Measurements from ENCODE around the gene LRRK1.

Gene LRRK1

DNA sequence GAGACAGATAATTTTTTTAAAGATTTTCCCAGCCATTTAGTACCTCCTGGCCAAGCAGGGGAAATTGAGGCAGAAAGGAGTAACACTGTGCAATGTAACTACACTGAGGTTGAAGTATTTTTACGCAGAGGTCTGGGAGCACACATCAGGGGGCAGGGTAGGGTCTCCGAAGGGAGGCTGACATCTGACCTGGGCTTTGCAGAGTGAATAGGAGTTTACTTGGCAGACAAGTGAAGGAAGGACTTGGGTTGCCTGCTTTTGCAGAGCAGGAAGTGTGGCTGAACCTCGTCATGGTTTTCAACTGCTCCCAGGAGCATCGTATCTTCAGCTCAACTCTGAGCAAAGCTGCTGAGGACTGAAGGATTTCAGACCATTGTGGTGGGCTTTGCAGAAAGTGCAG, 66.2 kb downstream of the LRRK1 start:
- H3K36me3 ChIP-seq, result no peaks in the 10 kb centered on the region
- H3K4me3 ChIP-seq, result no peak overlapping the region
- TF ChIP-seq Cebpa-rat (IDR thresholded peaks at IDR 0.05), result no peak
- H3K27ac ChIP-seq, result no peak overlapping the region
- H3K4me2 ChIP-seq, result no peak overlapping the region
- H3K27me3 ChIP-seq, result no peaks in the 10 kb centered on the region
- H3K9ac ChIP-seq, result no peak overlapping the region
- peaks cover 10% of the 10 kb centered on the region for H3K4me1 ChIP-seq
- no peaks in the 10 kb centered on the region for H3K9me3 ChIP-seq
- no peaks in the 10 kb centered on the region for H4K20me1 ChIP-seq

- H3K4me3 ChIP-seq, result no peak overlapping the region
- H3K36me3 ChIP-seq, result no peaks in the 10 kb centered on the region
- no peak overlapping the region for H3K9ac ChIP-seq
- no peaks in the 10 kb centered on the region for H4K20me1 ChIP-seq
- no peaks in the 10 kb centered on the region for H3K27me3 ChIP-seq
- peaks cover under 1% of the 10 kb centered on the region; the same call in 1 of the 2 replicates for H3K4me1 ChIP-seq
- no peak overlapping the region for H3K27ac ChIP-seq
- TF ChIP-seq Cebpa-rat (IDR thresholded peaks at IDR 0.05), result no peak
- no peak overlapping the region for H3K4me2 ChIP-seq
- no peaks in the 10 kb centered on the region for H3K9me3 ChIP-seq
These were observed 67.2 kb downstream of the LRRK1 start for GRCh38 chr15:100986158-100986896.

- Histone ChIP-seq H3K27me3 (no peaks in the 10 kb centered on the region), H3K9ac (no peak overlapping the region), H4K20me1 (no peaks in the 10 kb centered on the region), H3K9me3 (no peaks in the 10 kb centered on the region), H3K4me3 (no peak overlapping the region), H3K4me2 (no peak overlapping the region), H3K4me1 (no peaks in the 10 kb centered on the region), H3K36me3 (no peaks in the 10 kb centered on the region), H3K27ac (no peak overlapping the region)
- TF ChIP-seq Cebpa-rat (IDR thresholded peaks at IDR 0.05), result no peak
These were observed 68.0 kb downstream of the LRRK1 start for GRCh38 chr15:100987143-100987542.

GRCh38 chr15:100988297-100988696, 69.1 kb downstream of the LRRK1 start:
- Histone ChIP-seq H3K27me3 (no peaks in the 10 kb centered on the region), H3K36me3 (no peaks in the 10 kb centered on the region)

DNA sequence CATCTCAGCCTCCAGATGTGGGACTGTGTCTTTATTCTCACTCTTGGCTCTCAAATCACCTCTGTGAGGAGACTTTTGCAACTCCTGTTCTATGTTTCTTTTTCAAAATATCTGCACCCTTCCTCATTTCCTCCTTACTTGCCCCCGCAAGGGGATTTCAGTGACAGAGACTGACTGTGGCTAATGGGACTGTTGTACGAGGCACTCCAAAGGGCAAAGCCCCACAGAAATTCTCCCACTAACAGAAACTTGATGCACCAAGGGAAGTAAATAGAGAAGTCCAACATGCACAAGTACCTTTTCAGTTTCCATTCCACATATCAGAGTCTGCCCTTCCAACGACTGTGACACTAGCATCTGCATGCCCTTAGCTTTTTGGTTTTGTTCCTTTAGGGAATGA, 69.7 kb downstream of the LRRK1 start:
- Histone ChIP-seq H3K27ac (no peak overlapping the region), H3K4me1 (no peaks in the 10 kb centered on the region), H3K9ac (no peak overlapping the region), H3K9me3 (no peaks in the 10 kb centered on the region), H4K20me1 (no peaks in the 10 kb centered on the region), H3K4me3 (no peak overlapping the region), H3K4me2 (no peak overlapping the region), H3K36me3 (no peaks in the 10 kb centered on the region), H3K27me3 (no peaks in the 10 kb centered on the region)
- no peak for TF ChIP-seq Cebpa-rat (IDR thresholded peaks at IDR 0.05)

More at GRCh38 chr15:100988297-100988696, 69.1 kb downstream of the LRRK1 start:
- no peak overlapping the region for H3K4me3 ChIP-seq
- no peak overlapping the region for H3K9ac ChIP-seq
- no peaks in the 10 kb centered on the region for H4K20me1 ChIP-seq
- no peak overlapping the region for H3K4me2 ChIP-seq
- H3K9me3 ChIP-seq, result no peaks in the 10 kb centered on the region
- H3K4me1 ChIP-seq, result no peaks in the 10 kb centered on the region
- no peak for TF ChIP-seq Cebpa-rat (IDR thresholded peaks at IDR 0.05)
- H3K27ac ChIP-seq, result no peak overlapping the region

- no peaks in the 10 kb centered on the region for H3K9me3 ChIP-seq
- no peak for TF ChIP-seq Cebpa-rat (IDR thresholded peaks at IDR 0.05)
- no peaks in the 10 kb centered on the region for H3K27me3 ChIP-seq
- peaks cover 4% of the 10 kb centered on the region; the same call in 1 of the 2 replicates for H3K4me1 ChIP-seq
- H3K4me3 ChIP-seq, result no peak overlapping the region
- no peaks in the 10 kb centered on the region for H3K36me3 ChIP-seq
- H3K9ac ChIP-seq, result no peak overlapping the region
- no peak overlapping the region for H3K4me2 ChIP-seq
- H3K27ac ChIP-seq, result no peak overlapping the region
- no peaks in the 10 kb centered on the region for H4K20me1 ChIP-seq
These were observed 75.7 kb downstream of the LRRK1 start for GRCh38 chr15:100994597-100995446.

DNA sequence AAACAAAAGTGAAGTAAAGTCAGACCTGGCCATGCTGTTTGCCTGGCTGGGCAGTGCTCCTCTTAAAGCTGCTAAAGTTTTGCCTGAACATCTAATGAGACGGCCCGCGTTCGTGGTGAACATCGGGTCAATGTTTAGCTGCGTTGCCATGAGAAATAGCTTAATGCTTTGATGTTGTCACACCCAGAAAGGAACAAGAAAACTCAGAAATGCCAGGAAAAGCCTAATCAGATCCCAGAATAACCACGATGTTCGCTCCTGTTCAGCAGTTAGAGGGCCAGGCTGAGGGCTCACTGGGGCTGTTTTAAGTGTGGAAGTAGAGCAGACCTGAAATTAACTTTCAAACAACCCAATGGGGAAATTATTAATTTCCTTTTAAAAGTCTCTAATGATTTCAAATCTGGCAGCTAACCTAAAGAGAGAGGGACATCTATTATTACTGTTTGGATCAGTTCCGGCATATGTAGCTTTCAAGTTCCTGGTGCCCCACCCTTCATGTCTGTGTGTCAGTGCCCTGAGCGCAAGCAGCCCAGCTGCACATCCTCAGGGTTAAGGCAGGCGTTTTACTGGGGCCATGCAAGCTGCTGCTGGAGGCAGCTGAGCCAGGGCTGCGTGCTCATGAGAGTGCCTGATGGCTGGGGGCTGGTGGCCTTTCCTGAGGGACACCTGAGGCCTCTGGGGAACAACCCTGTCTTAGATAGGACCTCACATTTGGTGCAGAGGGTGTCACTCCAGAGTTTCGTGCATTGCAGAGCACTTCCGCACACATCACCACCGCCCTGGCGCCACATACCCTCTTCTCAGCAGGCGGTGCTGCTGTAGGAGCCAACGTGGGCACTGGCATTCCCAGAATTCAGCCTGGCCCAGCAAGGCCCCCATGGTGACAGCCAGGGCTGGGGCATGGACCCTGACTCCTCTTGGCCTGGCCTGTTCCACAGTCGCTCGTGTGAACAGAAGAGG, 76.6 kb downstream of the LRRK1 start:
- Histone ChIP-seq H3K9me3 (no peaks in the 10 kb centered on the region), H3K36me3 (no peaks in the 10 kb centered on the region)

GRCh38 chr15:100997442-100997841, 78.3 kb downstream of the LRRK1 start:
- TF ChIP-seq Cebpa-rat (IDR thresholded peaks at IDR 0.05), result no peak
- Histone ChIP-seq H3K36me3 (no peaks in the 10 kb centered on the region), H3K4me2 (no peak overlapping the region), H4K20me1 (no peaks in the 10 kb centered on the region), H3K9ac (no peak overlapping the region), H3K27ac (no peak overlapping the region), H3K27me3 (no peaks in the 10 kb centered on the region), H3K4me1 (peaks cover 4% of the 10 kb centered on the region; the same call in 1 of the 2 replicates), H3K4me3 (no peak overlapping the region), H3K9me3 (no peaks in the 10 kb centered on the region)

More for the DNA sequence above, 76.6 kb downstream of the LRRK1 start:
- H3K4me2 ChIP-seq, result no peak overlapping the region
- H3K27ac ChIP-seq, result no peak overlapping the region
- no peaks in the 10 kb centered on the region for H3K27me3 ChIP-seq
- TF ChIP-seq Cebpa-rat (IDR thresholded peaks at IDR 0.05), result no peak
- H3K4me3 ChIP-seq, result no peak overlapping the region
- H3K9ac ChIP-seq, result no peak overlapping the region
- no peaks in the 10 kb centered on the region for H4K20me1 ChIP-seq
- peaks cover 4% of the 10 kb centered on the region; the same call in 1 of the 2 replicates for H3K4me1 ChIP-seq

GRCh38 chr15:100998630-100999029, 79.5 kb downstream of the LRRK1 start:
- Histone ChIP-seq H3K4me3 (no peak overlapping the region), H3K27me3 (no peaks in the 10 kb centered on the region), H3K9ac (no peak overlapping the region), H3K9me3 (peaks cover 6% of the 10 kb centered on the region), H3K4me2 (no peak overlapping the region), H3K27ac (no peak overlapping the region), H3K4me1 (peaks cover 4% of the 10 kb centered on the region; the same call in 1 of the 2 replicates), H4K20me1 (no peaks in the 10 kb centered on the region), H3K36me3 (no peaks in the 10 kb centered on the region)
- TF ChIP-seq Cebpa-rat (IDR thresholded peaks at IDR 0.05), result no peak
